Measurements from ENCODE around the gene NFIL3. TPM values are rescaled to one million over a fixed set of nuclear protein-coding genes. Genes with fewer than 3 reads are reported as not detected.

Gene NFIL3
- total RNA-seq, 1 experiment from 2014 or later = 14.5 TPM

DNA sequence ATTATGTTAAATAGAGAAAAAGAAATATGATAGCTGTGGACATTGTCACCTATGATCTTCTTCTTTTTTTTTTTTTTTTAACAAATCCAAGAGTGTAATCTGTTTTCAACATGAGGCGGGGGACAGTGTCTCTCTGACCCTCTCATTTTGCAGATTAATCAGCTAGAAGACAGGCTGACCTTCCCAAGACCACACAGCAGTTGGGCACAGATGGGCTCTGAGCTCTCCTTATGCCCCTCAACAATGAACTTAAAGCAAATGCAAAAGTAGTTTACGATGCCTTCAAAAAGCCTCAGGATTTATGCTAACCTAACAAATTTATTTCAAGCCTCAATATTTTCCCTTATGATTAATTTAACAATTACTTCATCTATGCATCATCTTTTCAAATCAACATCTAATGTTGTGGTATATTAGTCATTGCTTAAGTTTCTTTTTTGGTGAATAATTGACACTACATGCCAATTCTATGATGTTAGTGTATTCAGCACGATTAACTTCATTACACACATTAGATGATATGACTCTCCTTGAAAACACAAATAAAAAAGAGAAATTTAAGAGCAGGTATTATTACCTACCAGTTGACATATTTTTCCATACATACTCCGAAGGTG is 7.4 kb downstream of the NFIL3 start:
- no TSS peak for BruUV-seq (replicated peaks)
- intact Hi-C loops (cut with micrococcal nuclease; ENCODE audit: unreplicated experiment) = no loop called here
- no peaks in the 10 kb centered on the region for H3K27me3 ChIP-seq (replicated peaks; ENCODE audit: insufficient read depth, low read depth, low read length, poor library complexity)
- H3K4me3 ChIP-seq (ENCODE audit: low read depth, low read length, poor library complexity, severe bottlenecking) = no peak overlapping the region
- H3K9me3 ChIP-seq (ENCODE audit: low read depth, low read length, poor library complexity, severe bottlenecking) = no peaks in the 10 kb centered on the region
- no peak for DNase-seq (ENCODE audit: low spot score)
- TF ChIP-seq, protein P1, sequence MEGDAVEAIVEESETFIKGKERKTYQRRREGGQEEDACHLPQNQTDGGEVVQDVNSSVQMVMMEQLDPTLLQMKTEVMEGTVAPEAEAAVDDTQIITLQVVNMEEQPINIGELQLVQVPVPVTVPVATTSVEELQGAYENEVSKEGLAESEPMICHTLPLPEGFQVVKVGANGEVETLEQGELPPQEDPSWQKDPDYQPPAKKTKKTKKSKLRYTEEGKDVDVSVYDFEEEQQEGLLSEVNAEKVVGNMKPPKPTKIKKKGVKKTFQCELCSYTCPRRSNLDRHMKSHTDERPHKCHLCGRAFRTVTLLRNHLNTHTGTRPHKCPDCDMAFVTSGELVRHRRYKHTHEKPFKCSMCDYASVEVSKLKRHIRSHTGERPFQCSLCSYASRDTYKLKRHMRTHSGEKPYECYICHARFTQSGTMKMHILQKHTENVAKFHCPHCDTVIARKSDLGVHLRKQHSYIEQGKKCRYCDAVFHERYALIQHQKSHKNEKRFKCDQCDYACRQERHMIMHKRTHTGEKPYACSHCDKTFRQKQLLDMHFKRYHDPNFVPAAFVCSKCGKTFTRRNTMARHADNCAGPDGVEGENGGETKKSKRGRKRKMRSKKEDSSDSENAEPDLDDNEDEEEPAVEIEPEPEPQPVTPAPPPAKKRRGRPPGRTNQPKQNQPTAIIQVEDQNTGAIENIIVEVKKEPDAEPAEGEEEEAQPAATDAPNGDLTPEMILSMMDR (conservative IDR thresholded peaks at IDR 0.05; ENCODE audit: low read depth, low read length) = no peak
- no peak for TF ChIP-seq EZH2 (IDR thresholded peaks at IDR 0.05; ENCODE audit: borderline replicate concordance, low read depth, low read length, poor library complexity, severe bottlenecking)
- no peaks in the 10 kb centered on the region for H3K36me3 ChIP-seq (ENCODE audit: insufficient read depth, low read length, poor library complexity, severe bottlenecking)
- ChIA-PET POLR2A (ENCODE audit: low non-redundant PET) (interaction anchor here (0.5 kb wide), 1 partner anchor 9 kb away, joined by 11 read pairs; no protein-coding TSS in a partner anchor), CTCF (no interaction called here)
- peaks cover 38% of the 10 kb centered on the region for H3K4me1 ChIP-seq (ENCODE audit: insufficient read depth, low read length, poor library complexity, severe bottlenecking)
- no peak overlapping the region for H3K27ac ChIP-seq (ENCODE audit: low read depth, low read length, poor library complexity, severe bottlenecking)

DNA sequence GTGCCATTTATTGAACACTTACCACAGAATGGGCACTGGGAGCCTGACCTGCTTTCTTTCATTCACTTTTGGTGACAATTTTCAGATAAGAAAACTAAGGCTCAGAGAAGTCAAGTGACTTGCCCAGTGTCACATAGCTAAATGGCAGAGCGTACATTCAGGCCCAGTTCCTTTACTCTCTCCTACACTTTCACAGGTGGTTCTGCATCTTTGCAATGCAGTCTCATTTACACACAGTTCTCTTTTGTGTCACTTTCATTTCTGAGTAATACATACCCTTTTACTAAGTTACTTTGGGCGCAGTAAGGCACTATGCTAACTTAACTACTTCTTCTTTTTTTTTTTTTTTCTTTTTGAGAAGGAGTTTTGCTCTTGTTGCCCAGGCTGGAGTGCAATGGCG is 8.3 kb downstream of the NFIL3 start:
- no peaks in the 10 kb centered on the region for H3K9me3 ChIP-seq (ENCODE audit: low read depth, low read length, poor library complexity, severe bottlenecking)
- BruUV-seq (replicated peaks) = no TSS peak
- POLR2A ChIA-PET (ENCODE audit: low non-redundant PET) = no interaction called here
- H3K4me3 ChIP-seq (ENCODE audit: low read depth, low read length, poor library complexity, severe bottlenecking) = no peak overlapping the region
- H3K27ac ChIP-seq (ENCODE audit: low read depth, low read length, poor library complexity, severe bottlenecking) = no peak overlapping the region
- intact Hi-C loops (cut with micrococcal nuclease; ENCODE audit: unreplicated experiment) = no loop called here
- TF ChIP-seq EZH2 (IDR thresholded peaks at IDR 0.05; ENCODE audit: borderline replicate concordance, low read depth, low read length, poor library complexity, severe bottlenecking) = no peak
- TF ChIP-seq, protein P1 (conservative IDR thresholded peaks at IDR 0.05; ENCODE audit: low read depth, low read length) = no peak
- CTCF ChIA-PET = no interaction called here
- no peak for DNase-seq (ENCODE audit: low spot score)
- no peaks in the 10 kb centered on the region for H3K27me3 ChIP-seq (replicated peaks; ENCODE audit: insufficient read depth, low read depth, low read length, poor library complexity)
- no peaks in the 10 kb centered on the region for H3K36me3 ChIP-seq (ENCODE audit: insufficient read depth, low read length, poor library complexity, severe bottlenecking)
- peaks cover 31% of the 10 kb centered on the region for H3K4me1 ChIP-seq (ENCODE audit: insufficient read depth, low read length, poor library complexity, severe bottlenecking)

DNA sequence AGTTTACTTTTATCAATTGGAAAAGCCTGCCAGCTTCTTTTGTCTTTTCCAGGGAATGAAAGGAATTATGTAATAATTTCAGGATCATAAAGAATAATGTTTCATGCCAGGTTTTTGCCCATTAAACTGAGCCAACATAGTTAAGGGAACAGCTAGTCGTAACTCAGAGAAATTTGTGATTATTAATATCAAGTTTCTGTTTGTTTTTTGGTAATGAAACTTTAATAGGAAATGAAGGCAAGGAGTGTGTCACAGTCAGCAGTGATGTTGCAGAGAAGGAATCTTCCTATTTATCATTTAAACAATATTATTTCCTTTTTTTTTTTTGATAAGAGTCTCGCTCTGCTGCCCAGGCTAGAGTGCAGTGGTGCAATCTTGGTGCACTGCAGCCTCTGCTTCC is 10.7 kb downstream of the NFIL3 start:
- intact Hi-C loops (cut with micrococcal nuclease; ENCODE audit: unreplicated experiment) = no loop called here
- no peaks in the 10 kb centered on the region for H3K9me3 ChIP-seq (ENCODE audit: low read depth, low read length, poor library complexity, severe bottlenecking)
- no peak overlapping the region for H3K4me3 ChIP-seq (ENCODE audit: low read depth, low read length, poor library complexity, severe bottlenecking)
- no peaks in the 10 kb centered on the region for H3K36me3 ChIP-seq (ENCODE audit: insufficient read depth, low read length, poor library complexity, severe bottlenecking)
- TF ChIP-seq, protein P1 (conservative IDR thresholded peaks at IDR 0.05; ENCODE audit: low read depth, low read length) = no peak
- TF ChIP-seq EZH2 (IDR thresholded peaks at IDR 0.05; ENCODE audit: borderline replicate concordance, low read depth, low read length, poor library complexity, severe bottlenecking) = no peak
- H3K27ac ChIP-seq (ENCODE audit: low read depth, low read length, poor library complexity, severe bottlenecking) = no peak overlapping the region
- no peaks in the 10 kb centered on the region for H3K27me3 ChIP-seq (replicated peaks; ENCODE audit: insufficient read depth, low read depth, low read length, poor library complexity)
- DNase-seq (ENCODE audit: low spot score) = no peak
- BruUV-seq (replicated peaks) = no TSS peak
- ChIA-PET POLR2A (ENCODE audit: low non-redundant PET) (no interaction called here), CTCF (no interaction called here)
- H3K4me1 ChIP-seq (ENCODE audit: insufficient read depth, low read length, poor library complexity, severe bottlenecking) = peaks cover 9% of the 10 kb centered on the region

All from A673 (cell line).